Stimulated activated CD8-positive, alpha-beta memory T cell treated with anti-CD3 and anti-CD28 coated beads, Interleukin-4, amount 100 ng/mL, for 1 hour (primary cell): ENCODE data around the gene SNX2.
A peak's percentile ranks its signal among the peaks of the same experiment; 100 is the strongest.
"Not testable (repeated sequence)": the region's sequence is repeated elsewhere in the genome, so short reads cannot be mapped to it uniquely, and the experiment has no call there.

Experiments
- DNase-seq, 2 donors: peaks; one replicate each; pipeline ENCODE4 v3.0.0-alpha.2; 2020; ENCODE audit warnings: low read depth in 2 of 2, low spot score in 1 of 2

SNX2 gene, protein sequence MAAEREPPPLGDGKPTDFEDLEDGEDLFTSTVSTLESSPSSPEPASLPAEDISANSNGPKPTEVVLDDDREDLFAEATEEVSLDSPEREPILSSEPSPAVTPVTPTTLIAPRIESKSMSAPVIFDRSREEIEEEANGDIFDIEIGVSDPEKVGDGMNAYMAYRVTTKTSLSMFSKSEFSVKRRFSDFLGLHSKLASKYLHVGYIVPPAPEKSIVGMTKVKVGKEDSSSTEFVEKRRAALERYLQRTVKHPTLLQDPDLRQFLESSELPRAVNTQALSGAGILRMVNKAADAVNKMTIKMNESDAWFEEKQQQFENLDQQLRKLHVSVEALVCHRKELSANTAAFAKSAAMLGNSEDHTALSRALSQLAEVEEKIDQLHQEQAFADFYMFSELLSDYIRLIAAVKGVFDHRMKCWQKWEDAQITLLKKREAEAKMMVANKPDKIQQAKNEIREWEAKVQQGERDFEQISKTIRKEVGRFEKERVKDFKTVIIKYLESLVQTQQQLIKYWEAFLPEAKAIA

DNA sequence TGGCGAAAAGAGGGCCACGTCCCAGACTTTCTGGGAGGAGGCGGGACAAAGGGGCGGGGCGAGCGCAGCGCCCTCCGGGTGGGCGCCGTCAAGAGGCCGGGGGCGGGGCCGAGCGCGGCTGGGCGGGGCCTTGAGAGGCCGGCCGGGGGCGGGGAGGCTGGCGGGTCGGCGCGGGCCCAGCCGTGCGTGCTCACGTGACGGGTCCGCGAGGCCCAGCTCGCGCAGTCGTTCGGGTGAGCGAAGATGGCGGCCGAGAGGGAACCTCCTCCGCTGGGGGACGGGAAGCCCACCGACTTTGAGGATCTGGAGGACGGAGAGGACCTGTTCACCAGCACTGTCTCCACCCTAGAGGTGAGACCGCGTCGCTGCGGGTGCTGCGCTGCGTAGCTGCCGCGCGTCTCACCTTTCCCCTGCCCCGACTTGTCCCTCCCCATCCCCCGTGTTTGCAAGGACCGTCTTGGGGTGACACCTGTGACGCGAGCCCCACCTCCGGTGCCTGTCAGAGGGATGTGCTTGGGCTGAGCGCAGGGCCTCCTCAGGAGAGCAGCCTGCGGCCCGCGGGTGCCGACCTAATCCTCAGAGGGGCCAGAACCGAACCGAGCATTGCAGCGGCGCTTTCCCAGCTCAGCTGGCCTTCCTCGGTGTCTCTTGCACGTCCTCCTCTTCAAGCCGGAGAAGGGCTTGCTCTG is at the start of gene SNX2:
Gene SNX2 (plus strand): TSS at position 220 of the 689 bp plus-strand sequence. CDS start 24 bp downstream, at position 244.
- DNase-seq = peak; percentile 74 to 77

DNA sequence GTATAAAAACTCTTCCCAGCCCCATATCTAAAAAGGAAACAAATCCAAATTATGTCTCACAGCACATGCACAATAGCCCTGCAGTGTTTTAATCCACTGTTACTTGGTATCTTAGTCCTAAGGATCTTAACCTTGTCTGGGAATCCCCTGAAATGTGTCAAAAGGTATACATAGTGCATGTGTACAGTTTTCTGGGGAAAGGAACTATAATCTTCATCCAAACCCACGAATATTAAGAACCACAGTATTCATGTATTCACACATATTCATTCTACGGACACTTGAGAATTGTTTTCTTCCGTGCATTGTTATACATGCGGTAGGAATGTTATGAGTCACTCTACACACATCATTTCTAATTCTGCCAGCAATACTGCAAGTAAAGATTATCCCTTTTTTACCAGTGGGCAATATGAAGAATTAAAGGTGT is 47.8 kb upstream of the SNX2 start:
- DNase-seq = no peak

DNA sequence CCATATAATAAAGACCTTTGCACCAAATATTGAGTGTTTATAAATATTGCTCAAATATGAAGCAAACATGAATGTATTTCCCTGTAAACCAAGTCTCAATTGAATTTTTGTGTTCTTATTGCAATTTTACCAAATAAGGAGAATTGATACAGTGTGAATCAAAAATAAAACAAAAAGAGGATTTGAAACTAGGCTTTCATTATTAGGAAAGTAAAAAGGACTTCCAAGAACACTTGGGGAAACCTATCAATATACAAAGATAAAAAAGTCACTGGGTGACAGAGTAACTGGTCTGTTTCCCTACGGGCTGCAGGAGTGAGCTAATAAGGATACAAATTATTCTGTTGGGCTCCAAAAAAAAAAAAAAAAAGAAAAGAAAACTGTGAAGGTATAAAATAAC is 44.8 kb upstream of the SNX2 start:
- DNase-seq = no peak

DNA sequence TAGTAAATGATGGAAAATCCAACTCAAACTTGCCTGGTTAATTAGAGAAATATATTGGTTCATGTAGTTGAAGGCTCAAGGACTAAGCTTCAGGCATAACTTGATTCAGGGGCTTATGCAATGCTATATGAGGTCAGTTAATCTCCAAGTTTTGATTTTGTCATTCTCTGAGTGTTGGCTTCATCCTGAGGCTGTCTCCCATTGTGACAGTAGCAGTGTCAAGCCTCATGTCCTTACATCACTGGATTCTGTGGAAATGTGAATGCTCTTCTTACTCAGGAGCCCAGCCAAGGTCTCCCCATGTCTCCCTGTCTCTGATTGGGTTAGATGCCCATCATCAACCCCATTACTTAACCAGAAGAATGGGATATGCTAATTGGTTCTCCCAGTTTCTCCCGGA is 44.4 kb upstream of the SNX2 start:
- DNase-seq = no peak

DNA sequence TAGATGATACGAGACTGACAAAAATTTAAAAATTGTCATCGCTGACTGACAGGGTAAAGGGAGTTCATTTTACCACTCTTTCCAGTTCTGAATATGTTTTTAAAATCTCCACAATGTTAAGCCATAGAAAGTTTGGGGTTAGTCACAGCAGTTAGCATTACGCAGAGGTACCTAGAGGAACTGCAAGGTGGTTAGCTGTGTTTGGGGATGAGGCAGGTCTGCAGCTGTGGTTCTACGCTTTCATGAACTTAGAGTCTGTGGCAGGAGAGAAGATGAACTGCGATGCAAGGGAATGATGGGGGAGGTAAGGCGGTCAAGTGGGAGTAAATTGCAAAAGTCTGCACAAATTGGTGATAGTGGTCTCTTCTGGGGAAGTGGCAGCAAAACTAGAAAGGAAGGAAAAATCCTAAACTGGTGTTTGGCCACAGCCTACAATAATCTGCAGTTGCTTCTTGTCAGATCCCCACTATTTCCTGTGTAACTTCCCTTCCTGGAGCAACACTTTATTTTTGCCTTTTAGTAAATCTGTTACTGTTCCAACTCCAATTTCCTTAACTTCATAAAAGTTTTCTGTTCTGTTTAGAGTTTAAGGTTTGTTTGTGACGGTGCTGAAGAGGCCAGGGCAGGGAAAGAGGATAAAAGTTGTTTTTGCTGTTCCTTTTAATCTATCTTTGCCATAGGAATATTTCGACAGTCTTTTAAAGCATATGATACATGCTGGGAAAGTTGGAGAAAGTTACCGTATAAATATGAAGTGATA is 38.6 kb upstream of the SNX2 start:
- DNase-seq = no peak

DNA sequence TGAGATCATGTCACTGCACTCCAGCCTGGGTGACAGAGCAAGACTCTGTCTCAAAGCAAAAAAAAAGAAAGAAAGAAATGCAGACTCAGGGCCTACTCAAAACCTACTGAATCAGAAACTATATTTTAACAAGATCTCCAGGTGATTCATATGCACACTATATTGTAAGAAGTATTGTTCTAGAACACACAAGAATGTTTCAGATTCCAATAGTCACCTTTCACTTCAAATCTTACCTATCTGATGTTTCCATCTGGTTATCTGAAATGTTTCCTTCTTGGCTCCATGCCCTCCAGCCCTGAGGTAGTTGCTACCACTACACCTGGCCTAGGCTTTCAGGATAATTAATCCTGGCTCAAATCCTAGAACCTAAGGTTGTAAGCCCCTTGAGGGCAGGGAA is 36.8 kb upstream of the SNX2 start:
- DNase-seq = no peak

DNA sequence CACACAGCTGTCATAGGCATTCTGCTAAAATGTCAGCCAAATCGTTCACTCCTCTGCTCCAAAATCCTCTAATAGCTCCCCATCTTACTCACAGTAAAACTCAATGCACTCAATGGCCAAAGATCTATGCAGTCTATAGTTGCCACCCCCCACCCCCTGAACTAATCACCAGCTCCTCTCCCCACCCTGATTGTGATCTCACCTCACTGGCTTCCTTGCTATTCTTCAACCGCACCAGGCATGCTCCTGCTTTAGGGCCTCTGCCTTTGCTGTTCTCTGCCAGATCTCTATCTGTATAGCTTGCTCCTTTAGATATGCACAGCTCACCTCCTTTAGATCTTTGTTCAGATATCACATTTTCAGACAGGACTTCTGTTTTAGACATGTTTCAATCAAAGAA is 33.2 kb upstream of the SNX2 start:
- DNase-seq = no peak

DNA sequence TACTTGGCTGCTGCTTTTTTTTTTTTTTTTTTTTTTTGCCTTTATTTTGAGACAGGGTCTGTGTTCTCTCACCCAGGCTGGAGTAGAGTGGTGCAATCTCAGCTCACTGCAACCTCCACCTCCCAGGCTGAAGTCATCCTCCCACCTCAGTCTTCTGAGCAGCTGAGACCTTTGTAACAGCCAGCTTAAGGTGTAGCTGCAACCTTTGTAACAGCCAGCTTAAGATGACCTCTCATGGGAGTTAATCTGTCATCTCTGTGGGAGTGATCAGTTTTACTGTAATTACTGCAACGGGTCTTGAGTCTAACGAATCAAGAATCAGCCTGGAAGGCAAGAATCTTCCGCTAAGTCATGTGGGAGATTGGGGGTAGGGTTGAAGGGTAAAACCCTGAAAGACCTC is 31.6 kb upstream of the SNX2 start:
- no peak for DNase-seq

DNA sequence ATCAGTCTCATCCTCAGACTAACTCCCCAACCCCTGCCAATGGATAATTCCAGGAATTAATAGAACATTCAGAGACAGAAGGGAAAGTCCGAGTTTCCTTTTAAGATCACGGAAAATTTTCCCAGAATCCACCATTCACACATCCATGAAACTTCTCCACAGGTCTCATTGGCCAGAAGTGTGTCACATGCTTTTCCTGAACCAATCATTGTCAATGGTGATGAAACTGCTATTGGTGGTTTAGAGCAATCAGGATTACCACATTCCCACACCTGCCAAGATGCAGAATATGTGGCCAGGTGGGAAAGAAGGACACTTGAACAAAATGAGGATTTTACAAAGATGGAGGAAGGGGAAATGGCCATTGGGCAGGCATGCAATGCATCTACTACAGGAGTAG is 29.3 kb upstream of the SNX2 start:
- no peak for DNase-seq

DNA sequence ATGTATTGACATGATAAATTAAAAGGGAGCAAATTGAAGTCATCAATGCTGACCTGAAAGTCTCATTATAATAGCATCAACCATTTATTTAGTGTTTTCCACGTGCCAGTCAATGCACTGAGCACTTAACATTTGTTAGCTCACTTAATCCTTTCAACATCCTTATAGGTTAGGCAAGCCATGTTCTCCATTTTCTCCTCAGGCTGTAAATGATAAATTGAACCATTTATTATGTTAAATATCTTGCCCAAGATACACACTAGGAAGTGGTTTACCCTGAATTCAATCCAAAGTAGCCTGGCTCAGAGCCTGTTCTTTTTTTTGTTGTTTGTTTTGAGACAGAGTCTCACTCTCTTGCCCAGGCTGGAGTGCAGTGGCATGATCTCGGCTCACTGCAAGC is 25.0 kb upstream of the SNX2 start:
- no peak for DNase-seq

DNA sequence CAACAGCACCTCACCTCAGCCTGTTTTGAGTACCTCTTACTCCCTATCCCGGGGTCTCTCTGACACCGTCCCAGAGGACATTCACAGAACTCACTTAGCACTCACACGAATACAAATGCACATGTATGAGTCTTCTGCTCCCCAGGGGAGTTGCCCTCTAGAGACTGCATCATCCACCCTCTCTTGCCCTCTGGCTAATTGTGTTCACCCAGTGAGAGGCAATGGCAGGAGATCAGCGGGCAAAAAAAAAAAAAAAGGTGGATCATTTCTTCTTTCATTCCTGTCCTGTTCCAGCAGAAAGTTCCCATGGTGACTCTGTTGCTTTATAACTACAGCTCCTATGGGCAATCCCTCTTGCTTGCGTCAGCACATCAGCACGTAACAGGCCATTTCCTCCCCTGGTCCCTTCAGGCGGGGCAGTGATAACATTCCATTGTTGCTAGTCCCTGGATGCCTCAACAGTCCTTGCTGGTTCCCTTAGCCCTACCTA is 23.5 kb upstream of the SNX2 start:
- no peak for DNase-seq

DNA sequence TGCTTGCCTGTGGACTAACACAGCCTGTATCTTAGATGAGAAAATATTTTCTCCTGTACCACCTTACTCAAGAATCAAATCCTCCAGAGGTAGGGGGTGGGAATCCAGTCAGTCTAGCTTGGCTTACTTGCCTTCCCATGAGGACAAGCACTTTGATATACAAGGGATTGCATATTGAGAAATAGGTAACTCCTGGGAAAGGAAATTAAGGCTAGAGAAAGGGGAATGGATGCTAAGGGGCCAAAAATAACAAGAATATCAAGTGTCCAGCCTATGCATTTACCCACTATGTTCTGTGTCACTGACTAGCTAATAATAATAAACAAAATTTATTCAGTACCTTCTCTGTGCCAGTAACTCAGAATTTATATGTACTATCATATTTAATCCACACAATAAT is 21.4 kb upstream of the SNX2 start:
- DNase-seq = no peak

DNA sequence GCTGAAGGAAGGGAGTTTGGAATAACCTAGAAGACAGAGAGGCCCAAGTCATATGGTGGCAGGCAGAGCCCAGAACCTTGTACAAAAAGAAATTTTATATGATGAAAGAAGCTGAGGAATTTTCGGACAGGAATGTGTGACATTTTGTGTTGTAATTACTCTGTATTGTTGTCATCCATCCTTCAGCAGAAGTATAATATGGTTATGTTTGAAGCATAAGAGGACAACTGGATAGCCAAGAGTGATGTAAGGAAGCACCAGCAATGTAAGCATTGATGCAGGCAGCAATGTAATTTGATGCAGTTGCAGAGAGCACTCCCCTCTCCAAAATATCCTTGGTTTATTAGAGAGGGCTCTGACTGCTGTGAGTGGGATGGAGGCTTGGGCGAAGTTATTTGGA is 19.1 kb upstream of the SNX2 start:
- DNase-seq = no peak

DNA sequence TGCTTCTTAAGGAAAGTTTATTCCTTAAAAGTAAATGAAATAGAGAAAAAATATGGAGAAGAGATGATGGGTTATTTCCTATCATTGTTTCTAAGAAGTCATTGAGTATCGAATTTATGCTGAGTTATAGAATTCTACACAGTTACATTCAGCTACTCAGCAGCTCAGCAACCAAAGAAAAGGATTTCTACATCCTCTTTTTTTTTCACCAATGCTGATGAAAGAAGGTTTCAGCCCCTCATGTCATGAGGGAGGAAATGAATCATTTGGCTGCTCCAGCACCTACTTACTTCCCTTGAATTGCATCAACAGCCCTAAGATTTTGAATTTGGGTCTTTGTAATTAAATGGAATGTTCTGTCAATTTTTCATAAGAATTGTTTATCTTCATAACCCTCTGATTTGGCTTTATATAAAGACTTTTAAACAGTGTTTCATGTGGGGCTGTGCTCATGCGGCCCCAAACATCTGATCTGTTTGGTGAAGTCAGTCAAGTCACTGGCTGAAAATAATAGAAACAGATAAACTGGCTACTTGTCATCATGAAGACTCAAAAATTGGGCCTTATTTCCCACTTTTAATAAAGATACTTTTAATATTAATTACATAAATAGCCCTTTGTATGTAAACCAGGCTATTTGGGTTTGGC is 18.5 kb upstream of the SNX2 start:
- DNase-seq = no peak

DNA sequence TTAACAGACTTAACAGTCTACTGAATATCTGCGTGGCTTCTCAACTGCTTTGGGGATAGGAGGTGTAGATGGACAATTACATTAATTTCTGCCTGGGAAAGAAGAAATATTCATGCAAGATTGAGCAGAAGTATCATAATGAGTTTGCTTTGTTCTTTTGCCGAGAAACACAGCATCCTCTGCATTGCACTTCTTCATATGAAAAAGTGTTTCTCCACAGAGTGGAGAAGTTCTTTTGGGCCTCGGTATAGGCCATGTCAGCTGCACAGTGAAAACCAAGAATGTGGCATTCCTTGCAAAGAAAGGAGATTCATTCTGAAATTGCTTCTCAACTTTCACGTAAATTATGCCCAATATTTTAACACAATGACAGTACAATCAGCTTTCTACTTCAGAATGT is 17.6 kb upstream of the SNX2 start:
- DNase-seq = no peak

DNA sequence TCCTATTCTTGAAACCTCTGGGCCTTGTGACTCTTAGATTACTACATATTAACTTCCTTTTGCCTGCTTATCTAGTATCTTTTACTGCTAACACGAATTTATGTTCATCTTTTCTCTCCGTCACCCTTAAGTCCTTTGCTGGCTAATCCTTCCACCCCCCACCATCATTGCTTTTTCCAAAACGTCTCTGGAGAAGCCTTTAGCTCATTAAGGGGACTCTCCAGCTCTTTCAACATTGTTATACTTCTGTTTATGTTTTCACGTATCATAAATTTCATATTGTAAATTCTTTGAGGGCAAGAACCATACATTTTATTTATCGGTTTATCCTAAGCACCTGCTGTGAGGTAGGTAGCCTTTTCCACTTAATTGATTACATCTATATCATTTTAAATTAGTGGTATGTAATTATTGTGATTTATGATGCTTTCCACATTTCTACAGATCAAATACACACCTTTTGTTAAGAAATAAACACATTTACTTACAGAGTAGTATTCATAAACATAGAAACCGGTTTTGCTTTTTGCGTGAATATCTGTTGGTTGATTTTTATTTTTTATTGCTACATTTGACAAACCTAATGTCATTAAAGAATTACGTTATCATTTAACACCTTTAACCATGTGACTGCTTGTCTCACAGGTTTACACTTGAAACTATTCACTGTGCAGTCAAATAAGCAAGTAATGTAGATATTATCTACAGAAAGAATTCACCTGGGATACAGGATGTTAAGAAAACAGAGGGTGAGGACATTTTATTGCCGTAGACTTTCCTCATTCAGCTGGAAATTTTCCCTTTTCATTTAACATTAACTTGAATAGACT is 15.4 kb upstream of the SNX2 start:
- DNase-seq = no peak

DNA sequence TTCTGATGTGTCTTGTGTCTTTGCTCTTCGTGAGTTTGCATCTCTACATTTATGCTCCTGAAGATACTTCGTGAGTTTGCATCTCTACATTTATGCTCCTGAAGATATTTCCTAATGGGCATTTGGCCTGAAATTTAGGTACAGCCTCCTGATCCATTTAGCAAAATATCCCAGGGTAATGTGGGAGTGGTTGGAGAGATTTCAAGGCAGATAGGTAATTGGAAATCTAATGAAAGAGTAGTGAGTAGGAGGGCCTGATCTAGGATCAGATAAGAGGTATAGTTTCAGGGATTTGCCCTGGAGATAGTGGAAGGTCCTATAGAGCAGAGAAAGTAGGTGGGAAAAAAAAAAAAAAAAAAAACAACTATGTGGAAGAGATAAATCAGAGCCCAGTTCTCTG is 14.6 kb upstream of the SNX2 start:
- no peak for DNase-seq

DNA sequence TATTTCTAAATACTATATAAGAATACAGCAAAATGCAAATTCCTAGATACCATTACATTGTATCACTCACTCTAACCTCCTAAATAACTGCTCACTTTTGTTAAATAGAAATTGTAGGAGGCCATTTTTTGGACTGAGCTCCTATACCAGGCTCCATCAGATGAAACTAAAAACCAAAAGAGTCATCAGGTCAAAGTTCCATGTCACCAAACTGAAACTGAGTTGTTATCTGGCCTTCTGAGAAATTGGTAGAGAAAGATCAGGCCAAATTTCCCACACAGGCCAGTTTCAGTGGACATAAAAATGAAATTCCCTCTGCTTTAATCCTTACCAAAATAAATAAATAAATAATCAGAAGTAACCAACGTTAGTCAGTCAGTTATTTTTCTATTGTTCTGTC is 13.8 kb upstream of the SNX2 start:
- no peak for DNase-seq

DNA sequence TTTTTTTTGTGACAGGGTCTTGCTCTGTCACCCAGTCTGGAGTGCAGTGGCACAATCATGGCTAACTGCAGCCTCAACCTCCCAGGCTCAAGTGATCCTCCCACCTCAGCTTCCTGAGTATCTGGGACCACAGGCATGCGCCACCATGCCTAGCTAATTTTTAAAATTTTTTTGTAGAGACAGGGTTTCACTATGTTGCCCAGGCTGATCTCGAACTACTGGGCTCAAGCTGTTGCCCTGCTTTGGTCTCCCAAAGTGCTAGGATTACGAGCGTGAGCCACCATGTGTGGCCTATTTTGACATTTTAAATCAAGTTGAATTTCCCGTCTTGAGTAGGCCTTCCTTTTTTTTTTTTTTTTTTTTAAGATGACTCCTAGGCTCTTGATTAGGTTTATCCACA is 13.0 kb upstream of the SNX2 start:
- DNase-seq = not testable (repeated sequence)

DNA sequence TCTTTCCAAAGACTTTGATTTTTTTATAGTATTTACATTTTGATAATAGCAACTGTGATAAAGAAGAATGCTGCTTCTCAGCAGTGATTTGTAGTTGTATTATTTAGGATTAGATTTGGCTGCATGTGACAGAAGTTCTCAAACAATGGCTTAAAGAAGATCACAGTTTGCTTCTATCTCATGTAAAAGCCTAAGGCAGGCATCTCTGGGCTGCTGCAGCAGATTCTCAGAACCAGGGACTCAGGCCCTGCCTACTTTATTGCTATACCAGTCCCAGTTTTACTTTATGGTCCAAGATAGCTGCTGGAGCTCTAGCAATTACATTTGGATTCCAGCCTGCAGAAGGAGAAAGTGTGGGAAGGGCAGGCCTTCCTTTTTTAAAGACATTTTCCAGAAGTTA is 8.8 kb upstream of the SNX2 start:
- no peak for DNase-seq
